ENCODE results near the gene PURA. TPM values are rescaled to one million over a fixed set of nuclear protein-coding genes. Genes with fewer than 3 reads are reported as not detected.

Gene PURA
- total and polyA plus RNA-seq, 2 of the 4 experiments (the other 2 are of a cell fraction), result 3.8 to 5.6 TPM

GRCh38 chr5:140147460-140147859 lies 33.6 kb downstream of the PURA start:
- H4K20me1 ChIP-seq (ENCODE audit: insufficient read depth, low read length), result peaks cover 47% of the 10 kb centered on the region
- in situ Hi-C loops (cut with MboI; ENCODE audit: low sequenced_read_pairs), result no loop called here

More at GRCh38 chr5:140147460-140147859, 33.6 kb downstream of the PURA start:
- no peaks in the 10 kb centered on the region; the same call in 1 of the 2 replicates for H3K4me1 ChIP-seq (ENCODE audit: control insufficient read depth, insufficient read depth, low read length)
- H3K27ac ChIP-seq (ENCODE audit: insufficient read depth, low read length), result no peak overlapping the region
- no peak overlapping the region for H4K8ac ChIP-seq (ENCODE audit: low read depth in 2 of 2, low read length in 2 of 2)
- no peak overlapping the region for H4K5ac ChIP-seq (ENCODE audit: low read depth, low read length)
- no peak overlapping the region for H2AK9ac ChIP-seq (replicated peaks; ENCODE audit: low read depth, low read length, poor library complexity)
- ChIA-PET POLR2A (ENCODE audit: unreplicated experiment) (no interaction called here), CTCF (interaction anchor here (1.6 kb wide), 1 partner anchor 71 kb away, joined by 6 read pairs; no protein-coding TSS in a partner anchor)
- H2BK120ac ChIP-seq (ENCODE audit: low read depth, low read length), result no peak overlapping the region
- H3K9me1 ChIP-seq (ENCODE audit: insufficient read depth, low read length), result 0 out of 2 replicates have a peak, but pooled peaks cover 7% of the 10 kb centered on the region
- H2BK15ac ChIP-seq (ENCODE audit: low read depth, low read length), result no peak overlapping the region
- no peak overlapping the region for H2BK20ac ChIP-seq (ENCODE audit: low read depth, low read length)
- no peak overlapping the region for H3K4me3 ChIP-seq (ENCODE audit: insufficient read depth, low read depth, low read length)
- no peak overlapping the region for H3K14ac ChIP-seq (replicated peaks; ENCODE audit: low read depth, low read length)
- ATAC-seq (ENCODE audit: low read depth), result no peak
- H2AFZ ChIP-seq (replicated peaks; ENCODE audit: low read length, poor library complexity), result no peak overlapping the region
- H3K27me3 ChIP-seq (ENCODE audit: control insufficient read depth, insufficient read depth, low read length), result no peaks in the 10 kb centered on the region; the same call in 1 of the 2 replicates
- H2BK5ac ChIP-seq (ENCODE audit: low read depth, low read length, poor library complexity, severe bottlenecking), result no peak overlapping the region
- H3K79me1 ChIP-seq (ENCODE audit: low read depth in 1 of 2, low read length in 2 of 2), result peaks cover 9 to 35% of the 10 kb centered on the region in 2 experiments; a peak in 3 of 4 replicates
- H3K4ac ChIP-seq (ENCODE audit: low read depth, low read length), result no peak overlapping the region
- H3K23ac ChIP-seq (ENCODE audit: low read depth, low read length), result no peak overlapping the region
- dilution Hi-C loops (cut with HindIII; ENCODE audit: low sequenced_read_pairs, unreplicated experiment), result no loop called here
- no peak overlapping the region for H4K91ac ChIP-seq (ENCODE audit: insufficient read depth, low read depth, low read length)
- no peak overlapping the region for H3K56ac ChIP-seq (ENCODE audit: extremely low read depth, insufficient read depth, low read length)
- no peak overlapping the region for H3K9ac ChIP-seq (ENCODE audit: low read depth, low read length)
- no TSS peak for BruUV-seq (replicated peaks)
- no peak overlapping the region for H2AK5ac ChIP-seq (ENCODE audit: low read depth, low read length)
- H3K4me2 ChIP-seq (ENCODE audit: low read depth, low read length), result no peak overlapping the region
- intact Hi-C loops (cut with micrococcal nuclease), result no loop called here
- H3K18ac ChIP-seq (ENCODE audit: low read depth, low read length), result no peak overlapping the region
- WGBS, 2 experiments (ENCODE audit: extremely low coverage in 2 of 2, insufficient read length in 1 of 2), result no CpG with 5 or more reads among the region's 1 CpG
- no peak for DNase-seq
- no peaks in the 10 kb centered on the region for H3K9me3 ChIP-seq (ENCODE audit: control insufficient read depth, insufficient read depth, low read length)
- TF ChIP-seq USF2 (IDR thresholded peaks at IDR 0.05; ENCODE audit: low read depth, low read length) (no peak), SMC3 (IDR thresholded peaks at IDR 0.05; ENCODE audit: low read depth, low read length) (no peak)
- H3K36me3 ChIP-seq (ENCODE audit: control insufficient read depth, insufficient read depth, low read length), result no peaks in the 10 kb centered on the region
